ENCODE data around the gene SRRM4. TPM values are rescaled to one million over a fixed set of nuclear protein-coding genes. Genes with fewer than 3 reads are reported as not detected.

Gene SRRM4
- total and polyA plus RNA-seq, 2 experiments from 2014 or later, result 0.53 to 0.63 TPM

- Mint-ChIP-seq H3K36me3 (ENCODE audit: low read depth) (no peaks in the 10 kb centered on the region), H3K9me3 (no peaks in the 10 kb centered on the region; the same call in 2 of the 3 replicates), H3K27me3 (ENCODE audit: insufficient read depth, low read depth, poor library complexity) (peaks cover 4% of the 10 kb centered on the region), H3K27ac (0 out of 2 replicates have a peak overlapping the region, but pooled peaks have one; percentile 36), H3K4me3 (no peak overlapping the region), H3K4me1 (peaks cover 61% of the 10 kb centered on the region)
- H3K4me2 ChIP-seq, result no peak overlapping the region
- peaks cover 9% of the 10 kb centered on the region; the same call in 1 of the 2 replicates for H3K9me2 ChIP-seq (ENCODE audit: insufficient read depth)
- H3K79me2 ChIP-seq (replicated peaks; ENCODE audit: insufficient read depth), result no peaks in the 10 kb centered on the region
- no peaks in the 10 kb centered on the region for H3K36me3 ChIP-seq (ENCODE audit: insufficient read depth)
- peaks cover 30% of the 10 kb centered on the region for H3K4me1 ChIP-seq (ENCODE audit: insufficient read depth)
- no peaks in the 10 kb centered on the region for H4K20me1 ChIP-seq (replicated peaks; ENCODE audit: insufficient read depth)
- H3K4me3 ChIP-seq, result no peak overlapping the region
- peak overlapping the region; percentile 18; the same call in 1 of the 2 replicates for H2AFZ ChIP-seq
- no peak overlapping the region for H3K27ac ChIP-seq (ENCODE audit: low read depth)
- ATAC-seq (no peak), DNase-seq (ENCODE audit: low spot score) (no peak)
- H3F3A ChIP-seq (replicated peaks; ENCODE audit: low read depth), result 0 out of 2 replicates have a peak, but pooled peaks cover 10% of the 10 kb centered on the region
- H3K27me3 ChIP-seq (ENCODE audit: insufficient read depth), result no peaks in the 10 kb centered on the region
- TF ChIP-seq POLR2AphosphoS5 (IDR thresholded peaks at IDR 0.05; ENCODE audit: low read depth), result no peak
- TF ChIP-seq REST (IDR thresholded peaks at IDR 0.05; ENCODE audit: unreplicated experiment), result no peak
- TF ChIP-seq ZNF114 (CRISPR knock-in tag; IDR thresholded peaks at IDR 0.05), result no peak
- no peak for TF ChIP-seq STAT1 (IDR thresholded peaks at IDR 0.05; ENCODE audit: unreplicated experiment)
- TF ChIP-seq ZNF331 (CRISPR knock-in tag; IDR thresholded peaks at IDR 0.05; ENCODE audit: low read depth), result no peak
- no peak for TF ChIP-seq EZH2 (IDR thresholded peaks at IDR 0.05; ENCODE audit: low read depth, unreplicated experiment)
- no peak for TF ChIP-seq ZNF462 (CRISPR knock-in tag; IDR thresholded peaks at IDR 0.05)
- TF ChIP-seq JUNB (IDR thresholded peaks at IDR 0.05; ENCODE audit: unreplicated experiment), result no peak
- TF ChIP-seq NANOG (IDR thresholded peaks at IDR 0.05; ENCODE audit: borderline replicate concordance), result no peak
Observed at GRCh38 chr12:119204671-119205285, 223.4 kb downstream of the SRRM4 start.
